CD4-positive, alpha-beta T cell treated with Interleukin-6 at 100 ng/mL for 8 hours (primary cell): ENCODE data around the gene PIH1D1.

ENCODE experiments used
- DNase-seq: peaks from one replicate; pipeline ENCODE4 v3.0.0-alpha.2; 2020; ENCODE audit warnings: mixed read lengths, low spot score

Gene PIH1D1

DNA sequence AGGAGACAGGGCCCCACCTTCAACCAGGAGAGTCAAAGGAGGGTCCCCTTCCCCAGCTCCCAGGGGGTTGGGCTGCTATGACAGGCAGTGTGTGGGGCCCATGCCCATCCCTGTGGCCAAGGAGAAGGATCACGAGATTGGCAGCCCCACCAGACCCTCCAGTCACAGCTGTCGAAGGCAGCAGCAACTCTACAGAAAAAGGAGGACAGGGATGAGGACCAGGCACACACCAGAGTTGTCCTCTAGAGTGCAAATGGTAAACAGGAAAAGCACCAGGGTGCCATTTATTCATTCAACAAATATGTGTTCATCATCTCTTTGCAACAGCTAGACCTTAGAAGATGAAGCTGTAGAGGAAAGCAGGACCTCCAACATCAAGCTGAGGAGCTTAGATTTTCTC, 32.4 kb downstream of the PIH1D1 start:
- no peak for DNase-seq

GRCh38 chr19:49418511-49418910, 33.1 kb downstream of the PIH1D1 start:
- DNase-seq = no peak

- no peak for DNase-seq
Observed at GRCh38 chr19:49417088-49417487, 34.5 kb downstream of the PIH1D1 start.

DNA sequence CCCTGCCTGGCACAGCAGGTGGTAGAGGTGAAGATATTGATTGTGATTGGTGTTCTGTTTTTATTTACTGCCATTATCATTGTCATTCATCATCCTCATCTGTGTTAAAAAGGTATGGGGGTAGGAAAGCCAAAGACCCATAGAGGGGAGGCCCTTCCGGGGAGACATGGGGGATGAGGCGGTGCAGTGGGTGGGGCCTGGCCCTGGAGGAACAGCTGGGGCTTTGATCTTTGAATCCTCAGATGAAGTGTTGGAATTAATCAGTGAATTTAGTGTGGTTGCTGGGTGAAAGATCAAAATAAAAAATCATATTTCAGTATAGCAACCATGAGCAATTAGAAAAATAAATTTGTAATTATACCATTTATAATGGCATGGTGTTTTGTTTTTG, 35.8 kb downstream of the PIH1D1 start:
- DNase-seq = no peak

- DNase-seq = no peak
Observed at GRCh38 chr19:49415102-49415809, 36.4 kb downstream of the PIH1D1 start.

GRCh38 chr19:49414256-49414655, 37.4 kb downstream of the PIH1D1 start:
- no peak for DNase-seq

DNA sequence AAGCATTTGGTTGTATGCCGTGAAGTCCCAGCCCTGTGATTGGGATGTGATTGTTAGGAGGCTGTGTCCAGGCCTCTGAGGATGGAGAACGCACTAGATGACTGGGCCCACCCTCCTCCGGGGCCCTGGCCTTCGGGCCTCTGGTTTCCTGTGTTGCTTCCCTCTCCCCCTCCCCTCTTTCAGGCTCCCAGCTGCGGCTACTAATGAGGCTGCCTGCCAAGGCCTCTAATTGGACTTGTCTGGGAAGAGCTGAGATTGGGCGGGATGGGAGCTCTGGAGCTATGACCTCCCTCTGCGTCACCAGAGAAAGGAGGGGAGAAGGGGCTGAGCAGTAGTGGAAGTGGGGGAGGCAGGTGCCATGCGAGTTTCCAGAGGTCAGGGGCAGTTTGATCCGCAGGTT, 38.3 kb downstream of the PIH1D1 start:
- DNase-seq = no peak

- DNase-seq = no peak
Observed at GRCh38 chr19:49411681-49412326, 39.8 kb downstream of the PIH1D1 start.

- DNase-seq = peak; percentile 36
Observed at GRCh38 chr19:49409441-49410029, 42.1 kb downstream of the PIH1D1 start.

DNA sequence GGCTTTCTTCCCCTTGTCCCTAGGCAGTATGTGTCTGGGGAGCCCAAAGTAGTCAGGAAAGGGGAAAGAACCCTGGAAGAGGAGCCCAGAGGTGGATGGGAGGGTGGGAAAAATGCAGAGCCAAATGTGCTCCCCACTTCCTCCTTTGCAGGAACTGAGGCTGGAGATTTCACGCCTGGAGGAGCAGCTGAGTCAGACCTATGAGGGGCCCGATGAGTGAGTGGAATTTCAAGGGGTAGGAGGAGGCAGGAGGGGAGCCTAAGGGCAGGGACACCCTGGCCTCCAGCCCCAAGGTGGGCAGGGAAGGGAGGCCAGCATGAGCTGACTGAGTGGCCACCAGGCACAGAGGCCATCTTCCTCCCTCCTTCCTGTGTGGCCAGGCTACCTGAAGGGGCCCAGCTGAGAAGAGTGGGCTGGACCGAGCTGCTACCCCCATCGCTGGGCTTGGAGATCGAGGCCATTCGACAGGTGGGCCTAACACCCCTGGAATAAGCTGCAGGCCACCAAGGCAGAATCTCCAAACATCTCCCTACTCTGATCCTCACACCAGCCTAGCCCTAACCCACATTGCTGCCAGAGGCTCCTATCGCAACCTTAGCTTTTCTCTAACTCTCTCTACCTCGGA, 42.7 kb downstream of the PIH1D1 start:
- no peak for DNase-seq

GRCh38 chr19:49407482-49408015, 44.1 kb downstream of the PIH1D1 start:
- no peak for DNase-seq

- no peak for DNase-seq
Observed at GRCh38 chr19:49407079-49407478, 44.5 kb downstream of the PIH1D1 start.

DNA sequence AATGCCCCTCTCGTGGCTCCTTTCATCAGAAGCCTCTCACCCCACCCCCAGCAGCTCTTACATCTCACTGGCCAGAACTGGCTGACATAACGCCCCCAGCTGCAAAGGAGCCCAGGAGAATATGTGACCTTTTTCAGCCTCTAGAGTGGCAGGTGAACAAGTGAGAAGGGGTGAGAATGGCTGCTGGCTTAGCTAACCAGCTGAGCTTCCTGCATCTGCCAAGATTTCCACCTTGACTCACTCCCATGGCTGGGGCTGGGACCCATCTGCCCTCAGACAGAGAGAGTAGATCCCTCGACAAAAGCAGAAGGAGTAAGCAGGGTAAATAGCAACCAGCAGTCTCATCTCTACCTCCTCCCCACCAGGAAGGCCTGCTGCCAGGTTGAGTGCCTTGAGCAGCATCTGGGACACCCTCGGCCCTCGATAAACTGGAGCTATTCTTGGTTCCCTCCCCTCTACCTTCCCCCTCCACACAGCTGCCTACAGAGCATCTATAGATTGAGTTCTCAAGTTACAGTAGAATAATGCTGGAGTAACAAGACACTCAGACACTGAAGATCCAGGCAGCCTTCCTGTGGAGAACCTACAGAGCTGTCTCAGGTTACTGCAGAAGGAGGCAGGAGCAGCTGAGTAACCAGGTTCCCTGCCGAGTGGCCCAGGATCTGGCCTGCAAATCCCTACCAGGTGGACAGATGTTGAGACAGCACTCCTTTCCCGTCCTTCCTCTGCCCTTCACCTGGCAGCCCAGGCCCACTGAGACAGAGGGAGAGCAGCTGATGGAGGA, 48.0 kb downstream of the PIH1D1 start:
- no peak for DNase-seq

GRCh38 chr19:49400029-49400428, 51.6 kb downstream of the PIH1D1 start:
- no peak for DNase-seq

DNA sequence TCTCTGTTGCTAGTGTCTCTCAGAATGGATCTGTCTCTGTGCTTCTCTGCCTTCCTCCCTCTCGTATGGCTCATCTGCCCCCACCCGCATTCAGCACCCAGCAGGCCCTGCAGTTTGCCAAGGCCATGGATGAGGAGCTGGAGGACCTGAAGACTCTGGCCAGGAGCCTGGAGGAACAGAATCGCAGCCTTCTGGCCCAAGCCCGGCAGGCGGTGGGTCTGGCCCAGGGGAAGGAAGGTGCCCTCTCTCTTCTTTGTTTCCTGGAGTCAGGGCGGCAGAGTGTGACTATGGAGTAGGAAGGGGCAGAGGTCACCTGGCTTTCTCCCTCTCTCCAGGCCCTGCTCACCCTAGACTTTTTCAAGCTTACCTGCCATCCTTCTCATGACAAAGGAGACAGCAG, 52.7 kb downstream of the PIH1D1 start:
- DNase-seq = no peak

DNA sequence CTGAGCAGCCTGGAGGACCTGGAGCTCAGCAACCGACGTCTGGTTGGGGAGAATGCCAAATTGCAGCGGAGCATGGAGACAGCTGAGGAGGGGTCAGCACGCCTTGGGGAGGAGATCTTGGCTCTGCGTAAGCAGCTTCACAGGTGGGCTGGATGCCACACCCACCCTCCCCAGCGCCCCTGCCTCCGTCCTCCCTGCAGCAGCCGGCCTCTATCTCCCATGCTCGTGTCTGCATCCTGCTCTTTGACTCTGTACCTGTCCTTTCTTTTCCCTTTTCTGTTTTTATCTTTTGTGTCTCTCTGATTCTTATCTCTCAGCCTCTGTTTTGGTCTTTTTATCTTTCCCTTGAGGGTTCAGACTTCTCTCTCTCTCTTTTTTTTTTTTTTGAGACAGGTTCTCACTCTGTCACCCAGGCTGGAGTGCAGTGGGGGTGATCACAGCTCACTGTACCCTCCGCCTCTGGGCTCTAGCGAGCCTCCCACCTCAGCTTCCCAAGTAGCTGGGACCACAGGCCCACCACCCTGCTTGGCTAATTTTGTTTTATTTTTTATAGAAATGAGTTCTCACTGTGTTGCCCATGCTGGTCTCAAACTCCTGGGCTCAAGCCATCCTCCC, 53.5 kb downstream of the PIH1D1 start:
- DNase-seq = no peak

DNA sequence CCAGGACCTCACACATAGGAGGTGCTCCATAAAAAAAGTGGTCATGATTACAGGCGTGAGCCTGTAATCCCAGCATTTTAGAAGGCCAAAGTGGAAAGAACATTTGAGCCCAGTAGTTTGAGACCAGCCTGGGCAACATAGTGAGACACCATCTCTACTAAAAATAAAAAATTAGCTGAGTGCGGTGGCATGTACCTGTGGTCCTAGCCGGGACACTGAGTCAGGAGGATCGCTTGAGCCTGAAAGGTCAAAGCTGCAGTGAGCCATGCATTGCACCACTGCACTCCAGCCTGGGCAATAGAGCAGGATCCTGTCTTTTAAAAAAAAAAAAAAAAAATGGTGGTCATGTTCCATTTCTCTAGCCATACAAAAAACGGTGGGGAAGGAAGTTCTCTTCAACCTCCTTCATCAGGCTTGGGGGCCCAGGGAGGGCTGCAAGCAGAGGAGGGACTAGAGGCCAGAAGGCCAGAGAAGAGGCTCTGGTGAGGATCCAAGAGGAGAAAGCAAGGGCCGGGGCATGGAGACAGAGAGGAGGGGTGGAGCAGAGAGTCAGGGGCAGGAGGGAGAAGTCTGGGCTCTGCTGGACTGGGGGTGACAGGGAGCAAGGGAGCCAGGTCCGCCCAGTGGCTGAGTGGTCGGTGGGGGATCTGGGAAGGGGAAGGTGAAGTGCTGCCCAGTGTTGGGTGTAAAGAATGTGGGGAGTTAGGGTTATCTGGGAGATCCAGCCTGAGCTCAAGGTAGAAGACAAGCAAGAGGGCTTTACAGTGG, 54.7 kb downstream of the PIH1D1 start:
- no peak for DNase-seq
